WTC11 (cell line): ENCODE measurements around the gene FRK. TPM values are rescaled to one million over a fixed set of nuclear protein-coding genes. Genes with fewer than 3 reads are reported as not detected.

Experiments
- ATAC-seq: fragments of 200-7000 bp; cut with Tn5 transposase; 2 replicates; pipeline ENCODE4 v1.10.0; 2021; ENCODE audit warnings: mild to moderate bottlenecking, moderate library complexity
- CTCF ChIA-PET: fragments of 300-600 bp; sonication (Branson Sonifier 250); formaldehyde crosslinking; loops from one replicate; lab custom pipeline; 2021; ENCODE audit warnings: antibody characterized with exemption; lab: Charles Lee
- POLR2A ChIA-PET: fragments of 350-600 bp; sonication (Branson Sonifier 250); formaldehyde crosslinking; loops from one replicate; lab custom pipeline; 2021; ENCODE audit warnings: antibody characterized with exemption; lab: Charles Lee
- DNase-seq: peaks from one replicate; pipeline ENCODE4 v3.0.0; 2021; ENCODE audit warnings: low spot score
- H3K27ac Mint-ChIP-seq: 2 replicates; pipeline ENCODE4 v1.8.0; 2021; ENCODE audit warnings: mixed read lengths
- H3K27me3 Mint-ChIP-seq: 2 replicates; pipeline ENCODE4 v1.8.0; 2021; ENCODE audit warnings: low read depth, mild to moderate bottlenecking, moderate library complexity, mixed read lengths
- H3K36me3 Mint-ChIP-seq: 2 replicates; pipeline ENCODE4 v1.8.0; 2021; ENCODE audit warnings: mixed read lengths
- H3K4me1 Mint-ChIP-seq: 2 replicates; pipeline ENCODE4 v1.8.0; 2022; ENCODE audit warnings: mixed read lengths
- H3K4me3 Mint-ChIP-seq: 2 replicates; pipeline ENCODE4 v1.8.0; 2021; ENCODE audit warnings: mild to moderate bottlenecking, moderate library complexity, mixed read lengths
- H3K9me3 Mint-ChIP-seq: 2 replicates; pipeline ENCODE4 v1.8.0; 2021; ENCODE audit warnings: mixed read lengths
- ATF1 ChIP-seq: sonication (generic); formaldehyde crosslinking; IDR thresholded peaks from 2 replicates; pipeline ENCODE4 v1.8.1; 2023; ENCODE audit warnings: mild to moderate bottlenecking, moderate library complexity, missing genetic modification reagents
- CREB1 ChIP-seq: sonication (generic); formaldehyde crosslinking; IDR thresholded peaks from 2 replicates; pipeline ENCODE4 v1.8.0; 2023; ENCODE audit warnings: mild to moderate bottlenecking, missing genetic modification reagents
- EMX1 ChIP-seq: fragments of 250-450 bp; sonication (Bioruptor Pico); IDR thresholded peaks from 2 replicates; pipeline ENCODE4 v1.8.0; 2021; ENCODE audit warnings: mild to moderate bottlenecking
- FOXJ3 ChIP-seq: sonication (generic); formaldehyde crosslinking; IDR thresholded peaks from 2 replicates; pipeline ENCODE4 v1.9.0; 2021; ENCODE audit warnings: missing genetic modification reagents, mild to moderate bottlenecking, borderline replicate concordance
- FOXP1 ChIP-seq: sonication (generic); formaldehyde crosslinking; IDR thresholded peaks from 2 replicates; pipeline ENCODE4 v1.8.0; 2022; ENCODE audit warnings: missing genetic modification reagents, mild to moderate bottlenecking, moderate library complexity, borderline replicate concordance
- NFYB ChIP-seq: sonication (generic); formaldehyde crosslinking; conservative IDR thresholded peaks from 2 replicates; pipeline ENCODE4 v1.8.0; 2022; ENCODE audit warnings: low read depth, missing genetic modification reagents
- SMAD3 ChIP-seq: sonication (generic); formaldehyde crosslinking; IDR thresholded peaks from 2 replicates; pipeline ENCODE4 v1.8.0; 2022; ENCODE audit warnings: missing genetic modification reagents, mild to moderate bottlenecking, borderline replicate concordance
- SOX15 ChIP-seq: fragments of 250-450 bp; sonication (Bioruptor Pico); IDR thresholded peaks from 2 replicates; pipeline ENCODE4 v1.9.0; 2021; ENCODE audit warnings: mild to moderate bottlenecking
- TCF7 ChIP-seq: sonication (generic); formaldehyde crosslinking; IDR thresholded peaks from 2 replicates; pipeline ENCODE4 v1.8.0; 2022; ENCODE audit warnings: mild to moderate bottlenecking, low read depth, missing genetic modification reagents, moderate library complexity
- TP53 ChIP-seq: sonication (generic); formaldehyde crosslinking; IDR thresholded peaks from 2 replicates; pipeline ENCODE4 v1.8.1; 2023; ENCODE audit warnings: mild to moderate bottlenecking, missing genetic modification reagents
- ZBTB21 ChIP-seq: sonication (generic); formaldehyde crosslinking; IDR thresholded peaks from 2 replicates; pipeline ENCODE4 v1.8.1; 2023; ENCODE audit warnings: mild to moderate bottlenecking, missing genetic modification reagents, borderline replicate concordance
- ZNF121 ChIP-seq: sonication (generic); formaldehyde crosslinking; IDR thresholded peaks from 2 replicates; pipeline ENCODE4 v1.8.0; 2023; ENCODE audit warnings: missing genetic modification reagents
- ZNF138 ChIP-seq: sonication (generic); formaldehyde crosslinking; conservative IDR thresholded peaks from 2 replicates; pipeline ENCODE4 v1.8.1; 2022; ENCODE audit warnings: mild to moderate bottlenecking, moderate library complexity, missing genetic modification reagents
- ZNF263 ChIP-seq: sonication (generic); formaldehyde crosslinking; IDR thresholded peaks from 2 replicates; pipeline ENCODE4 v1.8.1; 2022; ENCODE audit warnings: low read depth, mild to moderate bottlenecking, moderate library complexity, missing genetic modification reagents
- total RNA-seq: library from RNA; stranded (reverse); gene quantifications from 3 replicates; pipeline ENCODE4 v1.2.3, GENCODE V29; 2021
- TF ChIP-seq, protein P1 (sequence below): sonication (generic); formaldehyde crosslinking; IDR thresholded peaks from 2 replicates; pipeline ENCODE4 v1.8.1; 2022; ENCODE audit warnings: mild to moderate bottlenecking, missing genetic modification reagents, moderate library complexity, borderline replicate concordance
- TF ChIP-seq, protein P2 (sequence below): sonication (generic); formaldehyde crosslinking; IDR thresholded peaks from 2 replicates; pipeline ENCODE4 v1.8.0; 2023; ENCODE audit warnings: missing genetic modification reagents, mild to moderate bottlenecking, borderline replicate concordance
- TF ChIP-seq, protein P3 (sequence below): sonication (generic); formaldehyde crosslinking; IDR thresholded peaks from 2 replicates; pipeline ENCODE4 v1.8.0; 2022; ENCODE audit warnings: mild to moderate bottlenecking, missing genetic modification reagents
- TF ChIP-seq, protein P4 (sequence below): sonication (generic); formaldehyde crosslinking; conservative IDR thresholded peaks from 2 replicates; pipeline ENCODE4 v1.8.1; 2023; ENCODE audit warnings: mild to moderate bottlenecking, low read depth, missing genetic modification reagents, moderate library complexity
- TF ChIP-seq, protein P5 (sequence below): fragments of 250-450 bp; sonication (Bioruptor Pico); conservative IDR thresholded peaks from 2 replicates; pipeline ENCODE4 v1.9.0; 2021; ENCODE audit warnings: mild to moderate bottlenecking

The FRK gene
- total RNA-seq, 1 experiment from 2014 or later, result 0.13 TPM

DNA sequence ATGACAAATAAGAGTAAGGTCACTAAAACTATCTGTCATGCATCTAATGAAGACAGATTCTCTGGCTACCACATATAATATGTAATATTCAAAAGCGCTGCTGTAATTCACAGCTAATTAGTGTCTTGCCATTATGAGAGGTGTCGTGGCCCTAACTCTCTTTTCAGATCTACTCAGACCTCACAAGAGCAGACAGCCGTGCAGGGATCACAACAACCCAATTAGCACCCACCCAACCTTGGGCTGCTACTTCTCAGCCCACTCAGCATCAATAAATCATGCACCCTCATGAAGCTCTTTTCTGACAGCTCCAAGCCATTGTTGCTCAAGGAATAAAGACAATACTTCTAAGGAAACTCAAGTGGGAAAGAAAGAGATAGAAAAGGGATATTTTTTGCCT is 61.5 kb downstream of the FRK start (continued):
- TF ChIP-seq, protein P1, sequence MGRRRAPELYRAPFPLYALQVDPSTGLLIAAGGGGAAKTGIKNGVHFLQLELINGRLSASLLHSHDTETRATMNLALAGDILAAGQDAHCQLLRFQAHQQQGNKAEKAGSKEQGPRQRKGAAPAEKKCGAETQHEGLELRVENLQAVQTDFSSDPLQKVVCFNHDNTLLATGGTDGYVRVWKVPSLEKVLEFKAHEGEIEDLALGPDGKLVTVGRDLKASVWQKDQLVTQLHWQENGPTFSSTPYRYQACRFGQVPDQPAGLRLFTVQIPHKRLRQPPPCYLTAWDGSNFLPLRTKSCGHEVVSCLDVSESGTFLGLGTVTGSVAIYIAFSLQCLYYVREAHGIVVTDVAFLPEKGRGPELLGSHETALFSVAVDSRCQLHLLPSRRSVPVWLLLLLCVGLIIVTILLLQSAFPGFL (CRISPR knock-in tag), result no peak
- no peak for TF ChIP-seq TP53 (CRISPR knock-in tag)
- TF ChIP-seq, all 79 proteins: peak for 0

DNA sequence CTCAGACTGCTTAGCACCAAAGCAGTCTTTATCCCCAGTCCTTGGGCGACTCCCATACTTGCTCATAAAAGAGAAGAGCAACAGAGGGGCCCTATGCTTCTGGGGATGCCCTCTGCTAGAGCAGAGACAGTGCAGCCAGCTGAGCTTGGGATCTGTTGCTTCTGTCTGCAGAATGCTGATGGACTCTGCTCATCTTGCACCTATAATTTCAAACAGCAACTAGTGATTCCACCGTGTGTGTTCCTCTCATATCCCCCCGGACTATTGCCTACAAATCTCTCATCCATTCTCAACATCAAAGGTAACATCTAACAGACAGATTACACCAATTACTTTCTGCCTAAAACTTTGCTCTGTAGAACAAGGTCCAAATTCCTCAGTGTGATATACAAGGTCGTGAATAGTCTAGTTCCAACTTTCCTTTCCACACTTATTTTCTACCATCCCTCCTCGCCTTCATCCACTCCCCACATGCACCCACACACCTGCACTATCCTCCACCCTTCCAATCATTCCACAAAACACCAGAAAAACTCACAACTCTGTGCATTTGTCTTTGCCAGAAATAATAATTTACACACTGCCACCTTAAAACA is 62.6 kb downstream of the FRK start:
- ATAC-seq (no peak), DNase-seq (no peak)
- H3K27ac Mint-ChIP-seq, result no peak overlapping the region
- CTCF ChIA-PET, result no interaction called here
- POLR2A ChIA-PET, result no interaction called here
- H3K4me3 Mint-ChIP-seq, result no peak overlapping the region
- no peaks in the 10 kb centered on the region for H3K9me3 Mint-ChIP-seq
- TF ChIP-seq FOXP1 (no peak), ATF1 (no peak), FOXJ3 (no peak), SOX15 (CRISPR knock-in tag) (no peak), NFYB (CRISPR knock-in tag) (no peak), ZNF263 (CRISPR knock-in tag) (no peak), TCF7 (CRISPR knock-in tag) (no peak), ZNF138 (CRISPR knock-in tag) (no peak), SMAD3 (CRISPR knock-in tag) (no peak), ZNF121 (CRISPR knock-in tag) (no peak), CREB1 (CRISPR knock-in tag) (no peak), EMX1 (CRISPR knock-in tag) (no peak), ZBTB21 (CRISPR knock-in tag) (no peak)
- TF ChIP-seq, protein P1 (CRISPR knock-in tag), result no peak
- TF ChIP-seq, protein P2, sequence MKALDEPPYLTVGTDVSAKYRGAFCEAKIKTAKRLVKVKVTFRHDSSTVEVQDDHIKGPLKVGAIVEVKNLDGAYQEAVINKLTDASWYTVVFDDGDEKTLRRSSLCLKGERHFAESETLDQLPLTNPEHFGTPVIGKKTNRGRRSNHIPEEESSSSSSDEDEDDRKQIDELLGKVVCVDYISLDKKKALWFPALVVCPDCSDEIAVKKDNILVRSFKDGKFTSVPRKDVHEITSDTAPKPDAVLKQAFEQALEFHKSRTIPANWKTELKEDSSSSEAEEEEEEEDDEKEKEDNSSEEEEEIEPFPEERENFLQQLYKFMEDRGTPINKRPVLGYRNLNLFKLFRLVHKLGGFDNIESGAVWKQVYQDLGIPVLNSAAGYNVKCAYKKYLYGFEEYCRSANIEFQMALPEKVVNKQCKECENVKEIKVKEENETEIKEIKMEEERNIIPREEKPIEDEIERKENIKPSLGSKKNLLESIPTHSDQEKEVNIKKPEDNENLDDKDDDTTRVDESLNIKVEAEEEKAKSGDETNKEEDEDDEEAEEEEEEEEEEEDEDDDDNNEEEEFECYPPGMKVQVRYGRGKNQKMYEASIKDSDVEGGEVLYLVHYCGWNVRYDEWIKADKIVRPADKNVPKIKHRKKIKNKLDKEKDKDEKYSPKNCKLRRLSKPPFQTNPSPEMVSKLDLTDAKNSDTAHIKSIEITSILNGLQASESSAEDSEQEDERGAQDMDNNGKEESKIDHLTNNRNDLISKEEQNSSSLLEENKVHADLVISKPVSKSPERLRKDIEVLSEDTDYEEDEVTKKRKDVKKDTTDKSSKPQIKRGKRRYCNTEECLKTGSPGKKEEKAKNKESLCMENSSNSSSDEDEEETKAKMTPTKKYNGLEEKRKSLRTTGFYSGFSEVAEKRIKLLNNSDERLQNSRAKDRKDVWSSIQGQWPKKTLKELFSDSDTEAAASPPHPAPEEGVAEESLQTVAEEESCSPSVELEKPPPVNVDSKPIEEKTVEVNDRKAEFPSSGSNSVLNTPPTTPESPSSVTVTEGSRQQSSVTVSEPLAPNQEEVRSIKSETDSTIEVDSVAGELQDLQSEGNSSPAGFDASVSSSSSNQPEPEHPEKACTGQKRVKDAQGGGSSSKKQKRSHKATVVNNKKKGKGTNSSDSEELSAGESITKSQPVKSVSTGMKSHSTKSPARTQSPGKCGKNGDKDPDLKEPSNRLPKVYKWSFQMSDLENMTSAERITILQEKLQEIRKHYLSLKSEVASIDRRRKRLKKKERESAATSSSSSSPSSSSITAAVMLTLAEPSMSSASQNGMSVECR (CRISPR knock-in tag), result no peak
- TF ChIP-seq, protein P3, sequence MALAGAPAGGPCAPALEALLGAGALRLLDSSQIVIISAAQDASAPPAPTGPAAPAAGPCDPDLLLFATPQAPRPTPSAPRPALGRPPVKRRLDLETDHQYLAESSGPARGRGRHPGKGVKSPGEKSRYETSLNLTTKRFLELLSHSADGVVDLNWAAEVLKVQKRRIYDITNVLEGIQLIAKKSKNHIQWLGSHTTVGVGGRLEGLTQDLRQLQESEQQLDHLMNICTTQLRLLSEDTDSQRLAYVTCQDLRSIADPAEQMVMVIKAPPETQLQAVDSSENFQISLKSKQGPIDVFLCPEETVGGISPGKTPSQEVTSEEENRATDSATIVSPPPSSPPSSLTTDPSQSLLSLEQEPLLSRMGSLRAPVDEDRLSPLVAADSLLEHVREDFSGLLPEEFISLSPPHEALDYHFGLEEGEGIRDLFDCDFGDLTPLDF, result no peak
- TF ChIP-seq, protein P4, sequence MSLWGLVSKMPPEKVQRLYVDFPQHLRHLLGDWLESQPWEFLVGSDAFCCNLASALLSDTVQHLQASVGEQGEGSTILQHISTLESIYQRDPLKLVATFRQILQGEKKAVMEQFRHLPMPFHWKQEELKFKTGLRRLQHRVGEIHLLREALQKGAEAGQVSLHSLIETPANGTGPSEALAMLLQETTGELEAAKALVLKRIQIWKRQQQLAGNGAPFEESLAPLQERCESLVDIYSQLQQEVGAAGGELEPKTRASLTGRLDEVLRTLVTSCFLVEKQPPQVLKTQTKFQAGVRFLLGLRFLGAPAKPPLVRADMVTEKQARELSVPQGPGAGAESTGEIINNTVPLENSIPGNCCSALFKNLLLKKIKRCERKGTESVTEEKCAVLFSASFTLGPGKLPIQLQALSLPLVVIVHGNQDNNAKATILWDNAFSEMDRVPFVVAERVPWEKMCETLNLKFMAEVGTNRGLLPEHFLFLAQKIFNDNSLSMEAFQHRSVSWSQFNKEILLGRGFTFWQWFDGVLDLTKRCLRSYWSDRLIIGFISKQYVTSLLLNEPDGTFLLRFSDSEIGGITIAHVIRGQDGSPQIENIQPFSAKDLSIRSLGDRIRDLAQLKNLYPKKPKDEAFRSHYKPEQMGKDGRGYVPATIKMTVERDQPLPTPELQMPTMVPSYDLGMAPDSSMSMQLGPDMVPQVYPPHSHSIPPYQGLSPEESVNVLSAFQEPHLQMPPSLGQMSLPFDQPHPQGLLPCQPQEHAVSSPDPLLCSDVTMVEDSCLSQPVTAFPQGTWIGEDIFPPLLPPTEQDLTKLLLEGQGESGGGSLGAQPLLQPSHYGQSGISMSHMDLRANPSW (CRISPR knock-in tag), result no peak
- TF ChIP-seq, protein P5, sequence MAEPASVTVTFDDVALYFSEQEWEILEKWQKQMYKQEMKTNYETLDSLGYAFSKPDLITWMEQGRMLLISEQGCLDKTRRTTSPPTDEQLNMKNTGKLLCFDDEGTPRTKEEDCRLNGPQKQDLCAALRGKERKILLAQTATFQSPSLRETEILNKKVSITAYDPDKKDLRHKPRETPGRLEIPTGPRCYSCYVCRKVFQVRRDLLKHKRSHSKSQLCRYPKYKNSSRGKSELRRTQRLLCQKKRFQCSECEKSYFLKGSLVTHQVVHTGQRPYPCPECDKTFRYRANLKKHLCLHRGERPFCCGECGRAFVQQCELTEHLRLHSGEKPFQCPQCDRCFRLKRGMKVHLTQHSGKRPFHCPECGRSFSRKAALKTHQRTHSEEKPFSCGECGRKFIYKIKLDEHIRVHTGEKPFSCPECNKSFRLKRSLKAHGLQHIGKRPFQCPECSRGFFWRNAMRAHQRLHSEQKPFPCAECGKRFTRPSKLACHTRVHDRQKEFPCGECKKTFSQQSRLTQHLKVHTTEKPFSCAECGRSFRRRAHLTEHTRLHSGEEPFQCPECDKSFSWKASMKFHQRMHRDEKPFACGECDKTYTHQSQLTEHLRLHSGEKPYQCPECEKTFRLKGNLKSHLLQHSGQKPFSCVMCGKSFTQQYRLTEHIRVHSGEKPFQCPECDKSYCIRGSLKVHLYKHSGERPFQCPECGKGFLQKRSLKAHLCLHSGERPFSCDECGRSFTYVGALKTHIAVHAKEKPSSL (CRISPR knock-in tag), result no peak
- H3K4me1 Mint-ChIP-seq, result no peaks in the 10 kb centered on the region
- no peaks in the 10 kb centered on the region for H3K27me3 Mint-ChIP-seq
- no peaks in the 10 kb centered on the region for H3K36me3 Mint-ChIP-seq
